ENCODE measurements around the gene RAB5A. TPM values are rescaled to one million over a fixed set of nuclear protein-coding genes. Genes with fewer than 3 reads are reported as not detected.
"Not testable (repeated sequence)": the region's sequence is repeated elsewhere in the genome, so short reads cannot be mapped to it uniquely, and the experiment has no call there.

The RAB5A gene
- total RNA-seq, 1 donor from 2014 or later: 52.6 TPM

DNA sequence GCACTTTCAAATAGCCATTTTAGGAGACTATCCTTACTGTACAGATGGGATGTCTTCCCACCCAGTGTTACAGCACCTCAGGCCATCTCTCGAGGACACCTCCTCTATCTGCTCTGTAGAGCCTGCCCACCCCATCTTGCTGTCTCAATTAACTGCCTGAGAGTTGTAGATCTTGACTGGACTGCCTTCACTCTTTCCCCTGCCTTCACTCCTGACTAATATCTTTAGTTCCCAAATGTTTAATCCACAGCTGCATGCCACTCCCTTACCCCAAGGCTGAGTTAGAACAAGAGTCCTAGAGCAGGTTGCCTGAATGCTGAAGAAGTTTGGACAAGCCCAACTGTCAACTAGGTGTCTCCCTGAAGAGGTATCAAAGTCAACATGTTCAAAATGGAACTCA, 66.5 kb downstream of the RAB5A start:
- intact Hi-C loops (cut with DNase I): no loop called here
- no peak for DNase-seq
- ATAC-seq (ENCODE audit: poor library complexity): no peak

- intact Hi-C loops (cut with DNase I): no loop called here
- DNase-seq (no peak), ATAC-seq (ENCODE audit: poor library complexity) (no peak)
These were observed 68.6 kb downstream of the RAB5A start for GRCh38 chr3:20015525-20015924.

- ATAC-seq (ENCODE audit: poor library complexity); DNase-seq; intact Hi-C loops (cut with DNase I): not testable (repeated sequence)
These were observed 69.2 kb downstream of the RAB5A start for GRCh38 chr3:20016076-20016475.

DNA sequence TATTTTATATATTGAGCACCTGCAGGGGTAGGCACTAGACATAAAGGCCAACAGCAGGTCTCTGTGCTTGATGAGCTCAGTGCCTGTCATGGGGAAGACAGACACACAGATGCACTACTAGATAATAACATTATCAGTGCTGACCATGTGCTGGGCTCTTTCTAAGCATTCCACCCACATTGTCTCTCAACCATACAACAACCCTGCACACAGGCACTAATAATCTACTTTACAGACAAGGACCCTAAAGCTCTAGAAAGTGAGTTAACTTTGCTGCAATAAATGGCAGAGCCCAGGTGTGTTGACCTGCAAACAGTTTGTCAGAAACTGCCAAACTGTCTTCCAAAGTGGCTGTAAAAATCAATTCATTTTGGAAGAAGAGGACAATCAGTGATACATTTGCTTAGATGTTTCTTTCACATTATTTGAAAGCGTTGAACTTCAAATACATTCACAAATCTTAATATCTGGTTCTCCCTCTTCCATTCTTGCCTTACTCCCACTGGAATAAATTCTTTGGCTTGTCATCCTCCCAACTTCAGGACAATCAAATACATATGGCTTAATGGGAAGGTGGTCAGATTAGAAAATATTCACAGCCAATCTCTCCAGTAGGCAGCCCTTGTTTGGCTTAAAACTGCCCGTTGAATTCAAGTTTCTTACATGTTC, 76.2 kb downstream of the RAB5A start:
- intact Hi-C loops (cut with DNase I): no loop called here
- ATAC-seq (ENCODE audit: poor library complexity): no peak
- no peak for DNase-seq

GRCh38 chr3:20023623-20024405, 76.9 kb downstream of the RAB5A start:
- peak; percentile 56 for DNase-seq
- intact Hi-C loops (cut with DNase I): no loop called here
- ATAC-seq (ENCODE audit: poor library complexity): peak; percentile 89

DNA sequence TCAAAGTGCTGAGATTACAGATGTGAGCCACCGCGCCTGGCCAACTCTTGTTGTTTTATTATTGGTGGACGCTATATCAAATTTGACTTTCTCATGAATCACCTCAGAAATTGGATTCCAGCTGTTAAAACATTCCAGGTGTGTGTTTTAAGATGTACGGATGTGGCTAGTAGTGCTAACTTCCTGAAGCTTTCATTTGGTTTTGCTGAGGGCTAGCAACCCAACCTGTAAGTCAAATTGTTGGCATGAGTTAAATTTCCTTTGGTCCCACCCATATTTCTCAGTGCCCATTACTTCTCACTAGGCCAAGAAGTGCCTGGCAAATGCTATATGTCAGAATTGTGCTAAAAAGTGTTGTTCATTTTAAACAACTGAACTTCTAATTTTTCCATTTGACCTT, 80.2 kb downstream of the RAB5A start:
- intact Hi-C loops (cut with DNase I): no loop called here
- ATAC-seq (ENCODE audit: poor library complexity) (no peak), DNase-seq (no peak)

- ATAC-seq (ENCODE audit: poor library complexity) (no peak), DNase-seq (no peak)
- intact Hi-C loops (cut with DNase I): no loop called here
These were observed 82.0 kb downstream of the RAB5A start for GRCh38 chr3:20028905-20029331.

DNA sequence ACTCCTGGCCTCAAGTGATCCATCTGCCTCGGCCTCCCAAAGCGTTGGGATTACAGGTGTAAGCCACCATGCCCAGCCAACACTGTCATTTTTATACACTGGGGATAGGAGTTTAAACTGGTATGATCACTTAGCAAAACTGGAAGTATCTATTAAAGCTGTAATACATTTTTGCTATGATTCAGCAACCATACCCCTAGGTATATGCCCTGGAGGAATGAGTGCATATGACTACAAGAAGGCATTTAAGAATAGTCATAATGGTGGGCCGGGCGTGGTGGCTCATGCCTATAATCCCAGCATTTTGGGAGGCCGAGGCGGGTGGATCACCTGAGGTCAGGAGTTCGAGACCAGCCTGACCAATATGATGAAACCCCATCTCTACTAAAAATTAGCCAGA, 85.0 kb downstream of the RAB5A start:
- DNase-seq; ATAC-seq (ENCODE audit: poor library complexity); intact Hi-C loops (cut with DNase I): not testable (repeated sequence)

Other genes with a start within 250 kb of the RAB5A start
- gene EFHB, start 12.9 kb upstream of the RAB5A start, total RNA-seq: not detected
- gene PP2D1, start 65.2 kb downstream of the RAB5A start, total RNA-seq: not detected
- gene KAT2B, start 93.3 kb downstream of the RAB5A start, total RNA-seq: 117 TPM
- 0.59 TPM for gene SGO1, start 239.1 kb downstream of the RAB5A start, total RNA-seq